ENCODE measurements around the gene CYP3A5.
"Not testable (repeated sequence)": the region's sequence is repeated elsewhere in the genome, so short reads cannot be mapped to it uniquely, and the experiment has no call there.

CYP3A5 gene

GRCh38 chr7:99642027-99642426 is 37.8 kb downstream of the CYP3A5 start:
- H3K27ac ChIP-seq (replicated peaks; ENCODE audit: low read length): no peak overlapping the region
- H2BK15ac ChIP-seq (ENCODE audit: low read length): no peak overlapping the region

DNA sequence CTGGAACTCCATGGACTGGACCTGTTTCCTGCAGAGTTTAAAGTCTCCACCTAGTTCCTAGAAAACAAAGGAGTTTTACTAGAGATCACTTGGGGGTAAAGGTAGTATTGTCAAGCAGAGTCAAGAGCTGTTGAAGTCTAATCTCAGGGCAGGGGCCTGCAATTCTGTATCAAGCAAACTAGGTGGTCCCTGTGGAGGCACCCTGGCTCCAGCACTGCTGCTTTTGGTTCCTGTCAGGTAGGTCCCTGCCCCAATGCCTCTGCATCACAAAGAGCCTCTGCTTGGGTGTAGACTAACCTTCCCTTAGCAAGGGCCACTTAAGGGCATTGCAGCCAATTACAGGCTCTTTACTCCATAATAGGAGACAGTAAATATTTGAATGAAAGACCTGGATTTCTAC is 40.5 kb downstream of the CYP3A5 start:
- Histone ChIP-seq H3K27me3 (ENCODE audit: control insufficient read depth in 3 of 3, insufficient read depth in 3 of 3, low read depth in 1 of 3, low read length in 3 of 3) (no peaks in the 10 kb centered on the region), H2AK5ac (ENCODE audit: low read depth, low read length) (no peak overlapping the region), H3K79me1 (ENCODE audit: low read depth, low read length) (no peaks in the 10 kb centered on the region), H3K4me3 (ENCODE audit: low read length in 2 of 2) (no peak overlapping the region), H2BK15ac (ENCODE audit: low read length) (no peak overlapping the region), H3K4me2 (ENCODE audit: insufficient read depth, low read length, poor library complexity, severe bottlenecking) (no peak overlapping the region), H3K23ac (ENCODE audit: low read depth, low read length, poor library complexity) (no peak overlapping the region), H3K36me3 (replicated peaks in 1 of 2; ENCODE audit: control insufficient read depth in 2 of 2, insufficient read depth in 2 of 2, low read length in 2 of 2) (peaks cover 0 to 5% of the 10 kb centered on the region in 2 donors), H2BK120ac (ENCODE audit: low read depth, low read length) (no peak overlapping the region), H3K9me3 (replicated peaks in 1 of 2; ENCODE audit: control insufficient read depth in 2 of 2, insufficient read depth in 1 of 2, low read depth in 1 of 2, low read length in 2 of 2) (peaks cover 0 to 2% of the 10 kb centered on the region in 2 donors), H3K4ac (ENCODE audit: low read length) (no peak overlapping the region), H2BK5ac (ENCODE audit: low read length) (no peak overlapping the region), H3K27ac (replicated peaks; ENCODE audit: low read length) (no peak overlapping the region), H4K91ac (ENCODE audit: low read depth, low read length, poor library complexity) (no peak overlapping the region), H2AFZ (ENCODE audit: low read length) (no peak overlapping the region), H3K4me1 (ENCODE audit: control insufficient read depth in 2 of 2, insufficient read depth in 1 of 2, low read depth in 1 of 2, low read length in 2 of 2) (no peaks in the 10 kb centered on the region), H3K14ac (ENCODE audit: low read length) (no peak overlapping the region), H4K8ac (ENCODE audit: low read depth, low read length) (peak overlapping the region; percentile 8), H2BK12ac (ENCODE audit: low read length) (no peak overlapping the region), H3K9ac (ENCODE audit: low read depth, low read length, poor library complexity) (no peak overlapping the region), H3K18ac (ENCODE audit: low read length) (no peak overlapping the region)
- DNase-seq (ENCODE audit: low spot score): no peak

More at GRCh38 chr7:99642027-99642426, 37.8 kb downstream of the CYP3A5 start:
- H3K36me3 ChIP-seq (replicated peaks in 1 of 2; ENCODE audit: control insufficient read depth in 2 of 2, insufficient read depth in 2 of 2, low read length in 2 of 2): peaks cover 0 to 14% of the 10 kb centered on the region in 2 donors
- no peaks in the 10 kb centered on the region for H3K4me1 ChIP-seq (ENCODE audit: control insufficient read depth in 2 of 2, insufficient read depth in 1 of 2, low read depth in 1 of 2, low read length in 2 of 2)
- no peak overlapping the region for H3K4ac ChIP-seq (ENCODE audit: low read length)
- no peak overlapping the region for H3K9ac ChIP-seq (ENCODE audit: low read depth, low read length, poor library complexity)
- no peak overlapping the region for H3K23ac ChIP-seq (ENCODE audit: low read depth, low read length, poor library complexity)
- no peaks in the 10 kb centered on the region for H3K27me3 ChIP-seq (ENCODE audit: control insufficient read depth in 3 of 3, insufficient read depth in 3 of 3, low read depth in 1 of 3, low read length in 3 of 3)
- peaks cover 0 to 2% of the 10 kb centered on the region in 2 donors for H3K9me3 ChIP-seq (replicated peaks in 1 of 2; ENCODE audit: control insufficient read depth in 2 of 2, insufficient read depth in 1 of 2, low read depth in 1 of 2, low read length in 2 of 2)
- H2AFZ ChIP-seq (ENCODE audit: low read length): no peak overlapping the region
- WGBS, 2 donors (ENCODE audit: extremely low coverage in 2 of 2, insufficient read length in 2 of 2, insufficient replicate concordance in 1 of 2): no CpG with 5 or more reads among the region's 1 CpG
- no peak overlapping the region for H2BK12ac ChIP-seq (ENCODE audit: low read length)
- H2BK120ac ChIP-seq (ENCODE audit: low read depth, low read length): no peak overlapping the region
- no peak overlapping the region for H3K18ac ChIP-seq (ENCODE audit: low read length)
- H2BK5ac ChIP-seq (ENCODE audit: low read length): no peak overlapping the region
- H4K8ac ChIP-seq (ENCODE audit: low read depth, low read length): no peak overlapping the region
- no peak overlapping the region for H2AK5ac ChIP-seq (ENCODE audit: low read depth, low read length)
- no peak overlapping the region for H4K91ac ChIP-seq (ENCODE audit: low read depth, low read length, poor library complexity)
- no peak overlapping the region for H3K4me3 ChIP-seq (ENCODE audit: low read length in 2 of 2)
- no peak overlapping the region for H3K4me2 ChIP-seq (ENCODE audit: insufficient read depth, low read length, poor library complexity, severe bottlenecking)
- H3K14ac ChIP-seq (ENCODE audit: low read length): no peak overlapping the region
- DNase-seq (ENCODE audit: low spot score): no peak
- H3K79me1 ChIP-seq (ENCODE audit: low read depth, low read length): no peaks in the 10 kb centered on the region

DNA sequence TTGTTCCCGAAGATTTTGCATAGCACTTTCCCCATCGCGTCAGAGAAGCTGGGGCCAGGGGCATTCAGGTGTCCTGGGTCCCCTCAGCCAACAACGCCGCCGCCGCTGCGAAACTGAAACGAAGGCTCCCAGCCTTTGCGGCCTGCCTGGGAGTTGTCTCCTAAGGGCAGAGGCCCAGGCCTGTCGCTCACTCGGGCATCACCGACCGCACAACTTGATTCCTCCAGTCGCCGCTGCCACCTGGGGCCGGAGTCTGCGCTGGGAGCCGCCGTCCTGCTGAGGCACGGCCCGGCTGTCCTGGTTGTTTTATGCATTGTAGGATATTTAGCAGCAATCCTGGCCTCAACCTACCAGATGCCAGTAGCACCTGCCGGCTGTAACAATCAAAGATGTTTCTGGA is 41.1 kb downstream of the CYP3A5 start:
- H2AFZ ChIP-seq (ENCODE audit: low read length): no peak overlapping the region
- H3K4me3 ChIP-seq (ENCODE audit: low read length in 2 of 2): no peak overlapping the region
- no peak overlapping the region for H2BK5ac ChIP-seq (ENCODE audit: low read length)
- H3K9ac ChIP-seq (ENCODE audit: low read depth, low read length, poor library complexity): no peak overlapping the region
- H3K79me1 ChIP-seq (ENCODE audit: low read depth, low read length): no peaks in the 10 kb centered on the region
- H2BK120ac ChIP-seq (ENCODE audit: low read depth, low read length): no peak overlapping the region
- no peak overlapping the region for H3K14ac ChIP-seq (ENCODE audit: low read length)
- no peak overlapping the region for H4K91ac ChIP-seq (ENCODE audit: low read depth, low read length, poor library complexity)
- H3K9me3 ChIP-seq (replicated peaks in 1 of 2; ENCODE audit: control insufficient read depth in 2 of 2, insufficient read depth in 1 of 2, low read depth in 1 of 2, low read length in 2 of 2): peaks cover 0 to 2% of the 10 kb centered on the region in 2 donors
- H3K36me3 ChIP-seq (replicated peaks in 1 of 2; ENCODE audit: control insufficient read depth in 2 of 2, insufficient read depth in 2 of 2, low read length in 2 of 2): peaks cover 0 to 10% of the 10 kb centered on the region in 2 donors
- no peak overlapping the region for H4K8ac ChIP-seq (ENCODE audit: low read depth, low read length)
- no peaks in the 10 kb centered on the region for H3K27me3 ChIP-seq (ENCODE audit: control insufficient read depth in 3 of 3, insufficient read depth in 3 of 3, low read depth in 1 of 3, low read length in 3 of 3)
- DNase-seq (ENCODE audit: low spot score): no peak
- H3K23ac ChIP-seq (ENCODE audit: low read depth, low read length, poor library complexity): no peak overlapping the region
- H3K4ac ChIP-seq (ENCODE audit: low read length): no peak overlapping the region
- H2BK15ac ChIP-seq (ENCODE audit: low read length): no peak overlapping the region
- no peak overlapping the region for H3K18ac ChIP-seq (ENCODE audit: low read length)
- no peak overlapping the region for H2AK5ac ChIP-seq (ENCODE audit: low read depth, low read length)
- H3K4me1 ChIP-seq (ENCODE audit: control insufficient read depth in 2 of 2, insufficient read depth in 1 of 2, low read depth in 1 of 2, low read length in 2 of 2): no peaks in the 10 kb centered on the region
- no peak overlapping the region for H3K27ac ChIP-seq (replicated peaks; ENCODE audit: low read length)
- no peak overlapping the region for H3K4me2 ChIP-seq (ENCODE audit: insufficient read depth, low read length, poor library complexity, severe bottlenecking)
- H2BK12ac ChIP-seq (ENCODE audit: low read length): no peak overlapping the region
- no CpG with 5 or more reads among the region's 23 CpGs for WGBS, 2 donors (ENCODE audit: extremely low coverage in 2 of 2, insufficient read length in 2 of 2, insufficient replicate concordance in 1 of 2)

DNA sequence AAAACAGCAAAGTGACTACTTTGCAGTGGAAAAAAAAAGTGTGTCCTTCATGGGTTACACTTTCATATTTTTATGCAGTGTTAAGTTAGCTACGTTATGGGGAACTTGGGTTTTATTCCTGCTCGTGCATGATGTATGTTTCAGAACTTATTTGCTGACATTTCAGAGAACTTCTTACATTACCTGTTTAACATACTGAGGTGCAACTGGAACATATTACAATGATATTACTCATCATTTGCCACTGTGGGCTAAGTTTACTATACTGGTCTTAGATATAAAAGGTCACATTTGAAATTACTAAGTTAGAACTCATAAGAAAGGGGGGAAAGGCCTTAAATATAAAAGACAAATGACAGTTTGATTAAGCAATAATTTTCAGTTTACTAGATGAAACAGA is 42.4 kb downstream of the CYP3A5 start:
- H3K27me3 ChIP-seq (ENCODE audit: control insufficient read depth in 3 of 3, insufficient read depth in 3 of 3, low read depth in 1 of 3, low read length in 3 of 3); H3K27ac ChIP-seq (replicated peaks; ENCODE audit: low read length); H3K23ac ChIP-seq (ENCODE audit: low read depth, low read length, poor library complexity); H3K9me3 ChIP-seq (replicated peaks in 1 of 2; ENCODE audit: control insufficient read depth in 2 of 2, insufficient read depth in 1 of 2, low read depth in 1 of 2, low read length in 2 of 2); H3K4ac ChIP-seq (ENCODE audit: low read length); H3K9ac ChIP-seq (ENCODE audit: low read depth, low read length, poor library complexity); H2BK120ac ChIP-seq (ENCODE audit: low read depth, low read length); H3K4me1 ChIP-seq (ENCODE audit: control insufficient read depth in 2 of 2, insufficient read depth in 1 of 2, low read depth in 1 of 2, low read length in 2 of 2); H4K91ac ChIP-seq (ENCODE audit: low read depth, low read length, poor library complexity); H2AK5ac ChIP-seq (ENCODE audit: low read depth, low read length); H3K4me2 ChIP-seq (ENCODE audit: insufficient read depth, low read length, poor library complexity, severe bottlenecking); H3K18ac ChIP-seq (ENCODE audit: low read length); H3K79me1 ChIP-seq (ENCODE audit: low read depth, low read length); H4K8ac ChIP-seq (ENCODE audit: low read depth, low read length); H2AFZ ChIP-seq (ENCODE audit: low read length); H2BK5ac ChIP-seq (ENCODE audit: low read length); H3K4me3 ChIP-seq (ENCODE audit: low read length in 2 of 2); H3K14ac ChIP-seq (ENCODE audit: low read length); DNase-seq (ENCODE audit: low spot score); H2BK15ac ChIP-seq (ENCODE audit: low read length); H2BK12ac ChIP-seq (ENCODE audit: low read length): not testable (repeated sequence)
- H3K36me3 ChIP-seq (replicated peaks in 1 of 2; ENCODE audit: control insufficient read depth in 2 of 2, insufficient read depth in 2 of 2, low read length in 2 of 2): peaks cover under 1 to 24% of the 10 kb centered on the region in 2 donors
- no CpG with 5 or more reads among the region's 2 CpGs for WGBS, 2 donors (ENCODE audit: extremely low coverage in 2 of 2, insufficient read length in 2 of 2, insufficient replicate concordance in 1 of 2)

Data from neuronal stem cell (in vitro differentiated cells).